Measurements from ENCODE around the gene CD207.
"Not testable (repeated sequence)": the region's sequence is repeated elsewhere in the genome, so short reads cannot be mapped to it uniquely, and the experiment has no call there.

The CD207 gene

DNA sequence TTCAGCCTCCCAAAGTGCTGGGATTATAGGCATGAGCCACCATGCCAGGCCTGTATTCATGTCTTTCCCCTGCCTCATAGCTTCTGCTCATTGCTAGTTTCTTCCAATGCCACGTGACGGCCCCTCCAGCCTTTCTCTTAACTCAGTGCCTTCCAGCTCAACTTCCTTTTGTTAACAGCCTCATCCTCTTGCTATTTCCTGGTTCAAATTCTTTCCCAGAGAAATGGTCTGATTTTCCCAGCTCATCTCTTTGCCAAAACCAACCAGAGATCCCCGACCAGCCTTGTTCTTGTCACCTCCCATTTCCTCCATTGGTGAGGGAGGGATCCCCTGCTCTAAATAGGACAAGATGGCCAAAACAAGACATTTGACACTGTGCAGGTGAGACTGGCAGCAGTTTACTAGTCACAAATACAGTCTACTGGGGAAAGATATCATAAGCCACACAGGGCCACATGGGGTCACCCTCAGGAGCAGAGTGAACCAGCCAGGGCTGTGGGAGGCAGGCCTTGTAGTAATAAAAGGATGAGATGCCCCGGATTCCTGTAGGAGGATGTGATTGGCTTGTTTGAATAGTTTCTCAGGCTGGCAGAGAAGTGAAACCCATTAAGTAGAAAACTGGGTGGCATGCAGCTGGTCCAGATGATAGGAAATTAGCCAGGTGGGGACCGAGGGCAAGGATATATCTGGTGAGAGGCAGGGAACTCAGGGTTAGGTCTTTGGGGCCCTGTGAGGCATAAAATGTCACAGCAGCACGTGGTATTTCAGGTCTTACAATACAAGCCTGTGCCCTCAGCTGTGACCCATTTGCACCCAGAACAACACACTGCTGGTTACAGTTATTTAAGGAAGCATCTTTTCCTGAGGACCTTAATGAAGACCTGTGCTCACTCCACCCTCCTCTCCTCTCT, 6.4 kb downstream of the CD207 start:
- DNase-seq: no peak

DNA sequence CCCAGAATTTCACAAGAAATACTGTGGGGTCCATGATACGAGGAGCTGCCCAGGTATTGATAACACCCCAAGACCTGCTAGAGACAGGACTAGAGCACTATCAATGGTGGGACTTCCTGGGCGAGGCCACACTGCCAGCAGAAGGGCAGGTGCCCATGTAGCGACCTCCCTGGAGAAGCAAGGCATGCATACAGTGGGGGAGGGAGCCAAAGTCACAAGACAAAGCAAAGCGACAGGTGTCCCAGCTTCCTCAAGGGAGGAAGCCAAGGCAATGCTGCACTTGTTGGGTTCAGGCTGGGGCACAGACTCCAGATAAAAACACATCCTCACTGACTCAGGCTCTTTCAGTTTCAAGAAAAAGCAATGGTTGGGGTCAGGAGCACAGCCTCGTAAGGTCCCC, 7.5 kb downstream of the CD207 start:
- DNase-seq: no peak

- DNase-seq: no peak
Measured at GRCh38 chr2:70827388-70827787, 8.2 kb downstream of the CD207 start.

DNA sequence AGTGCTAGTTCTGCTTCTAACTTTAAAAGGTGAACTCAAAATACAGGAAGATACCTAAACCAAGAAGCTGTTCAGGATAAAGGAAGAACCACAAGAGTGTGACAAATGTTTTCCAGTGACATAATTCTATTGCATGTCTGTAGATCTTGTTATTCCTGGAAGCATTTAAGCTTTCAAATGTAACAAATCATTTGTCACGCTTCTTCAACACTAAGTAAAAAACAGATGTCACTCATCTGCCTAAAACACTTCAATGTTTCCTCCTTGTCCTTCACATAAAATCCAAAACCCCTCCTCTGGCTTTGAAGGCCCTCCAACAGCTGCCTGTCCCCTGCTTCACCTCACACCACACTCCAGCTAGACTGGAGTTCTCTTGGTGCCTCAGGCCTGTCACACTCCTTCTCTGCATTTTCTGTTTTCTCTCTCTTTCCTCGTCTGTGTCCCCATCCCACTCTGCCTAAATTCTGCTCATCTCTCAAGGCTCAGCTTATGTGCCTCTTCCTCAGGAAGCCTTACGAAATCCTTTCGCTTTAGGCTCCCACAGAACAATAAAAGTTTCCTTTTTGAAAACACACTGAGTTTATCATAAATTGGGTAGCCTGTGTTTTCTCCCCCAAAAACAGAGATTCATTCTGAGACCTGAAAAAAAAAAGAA, 8.8 kb downstream of the CD207 start:
- DNase-seq: no peak

DNA sequence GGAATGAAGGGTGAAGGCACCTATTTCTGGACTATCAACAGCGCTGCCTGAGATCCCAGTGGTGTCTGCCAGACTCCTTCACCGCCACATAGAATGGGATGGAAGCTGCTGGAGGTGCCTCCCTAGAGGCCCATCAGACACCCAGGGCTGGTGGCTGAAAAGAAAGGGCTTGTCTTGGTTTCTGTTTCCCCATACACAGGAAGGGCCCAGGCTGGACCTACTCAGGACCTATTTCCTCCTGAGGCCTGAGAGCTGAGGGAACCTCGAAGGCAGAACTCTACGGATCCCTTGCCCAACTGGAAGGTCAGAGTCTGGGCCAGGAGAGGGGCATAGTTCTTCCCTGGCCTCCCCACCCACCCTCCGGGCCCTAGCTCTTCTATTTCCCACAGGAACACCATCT, 12.4 kb downstream of the CD207 start:
- no peak for DNase-seq

- no peak for DNase-seq
Measured at GRCh38 chr2:70822843-70823242, 12.8 kb downstream of the CD207 start.

GRCh38 chr2:70820499-70820898, 15.1 kb downstream of the CD207 start, which contains the start of gene CLEC4F:
Gene CLEC4F, minus strand, starts transcription at chr2:70820599. Its CDS starts 76 bp downstream, at chr2:70820523.
- DNase-seq: no peak

DNA sequence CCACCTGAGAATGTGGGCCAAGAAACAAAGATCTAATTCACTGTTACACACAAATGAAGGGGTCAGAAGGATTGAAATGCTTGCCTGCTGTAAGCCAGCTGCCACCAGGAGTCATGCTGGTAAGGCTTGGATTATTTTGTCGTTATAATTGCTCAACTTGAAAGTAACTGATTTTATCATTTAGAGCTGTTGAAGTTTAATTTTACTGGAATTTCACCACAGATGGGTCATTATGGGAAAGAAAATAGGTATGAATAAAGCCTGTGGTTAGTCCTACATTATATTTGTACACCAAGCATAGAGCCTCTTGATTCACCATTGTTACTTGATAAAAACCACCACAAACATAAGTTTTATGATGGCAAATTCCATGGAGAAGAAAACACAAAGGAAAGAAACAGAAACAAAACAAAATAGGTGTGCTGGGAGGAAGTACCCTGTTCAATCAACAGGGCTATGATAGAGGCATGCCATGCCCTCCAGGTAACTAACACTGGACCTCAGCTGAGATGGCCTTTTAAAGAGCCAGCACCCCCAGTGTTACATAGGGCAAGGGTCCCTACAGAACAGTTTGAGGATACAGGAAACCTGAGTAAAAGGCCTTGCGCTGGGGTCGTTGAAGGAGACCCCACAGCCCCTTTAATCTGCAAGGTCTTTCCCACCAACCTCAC, 18.2 kb downstream of the CD207 start:
- no peak for DNase-seq

GRCh38 chr2:70816726-70817125, 18.9 kb downstream of the CD207 start:
- no peak for DNase-seq

DNA sequence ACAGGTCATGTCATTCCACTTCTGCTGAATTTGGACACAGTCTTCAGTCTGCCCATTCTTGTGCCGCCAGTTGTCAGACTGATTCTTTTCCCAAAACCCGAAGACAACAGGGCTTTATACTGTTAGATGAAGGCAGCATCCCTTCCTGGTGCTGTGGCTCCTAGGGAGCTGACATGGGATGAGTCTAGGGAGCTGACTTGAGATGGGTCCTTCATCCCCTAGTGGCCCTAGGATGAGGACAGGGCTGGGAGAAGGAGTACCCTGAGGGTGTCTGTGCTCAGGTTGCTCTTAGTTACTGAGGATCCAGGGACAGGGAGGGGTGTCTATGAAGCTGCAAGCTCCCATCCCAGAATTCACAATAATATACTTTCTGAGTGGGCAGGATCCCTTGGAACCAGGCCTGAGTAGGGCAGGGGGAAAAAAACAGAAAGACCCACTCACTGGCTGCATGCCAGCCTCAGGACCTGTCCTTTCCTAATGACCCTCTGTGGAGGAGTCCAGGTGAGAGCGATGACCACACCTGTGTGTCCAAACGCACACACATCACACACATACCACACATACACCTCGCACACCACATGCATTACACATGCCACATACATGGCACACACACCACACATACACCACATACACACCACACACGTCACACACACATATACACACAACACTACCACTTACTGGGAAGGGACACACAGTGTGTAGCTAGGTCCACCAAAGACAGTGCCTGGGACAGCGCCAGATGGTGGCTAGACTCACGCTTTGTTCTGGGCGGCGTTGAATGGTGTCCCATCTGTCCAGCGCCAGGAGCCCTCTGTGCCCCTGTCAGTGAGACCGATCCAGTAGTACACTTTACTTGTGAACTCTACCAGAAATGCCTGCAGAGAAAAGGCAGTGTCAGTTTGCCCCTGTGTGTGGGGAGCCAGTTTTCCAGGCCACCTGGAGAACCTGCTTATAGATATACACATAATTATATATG, 26.3 kb downstream of the CD207 start:
- no peak for DNase-seq

DNA sequence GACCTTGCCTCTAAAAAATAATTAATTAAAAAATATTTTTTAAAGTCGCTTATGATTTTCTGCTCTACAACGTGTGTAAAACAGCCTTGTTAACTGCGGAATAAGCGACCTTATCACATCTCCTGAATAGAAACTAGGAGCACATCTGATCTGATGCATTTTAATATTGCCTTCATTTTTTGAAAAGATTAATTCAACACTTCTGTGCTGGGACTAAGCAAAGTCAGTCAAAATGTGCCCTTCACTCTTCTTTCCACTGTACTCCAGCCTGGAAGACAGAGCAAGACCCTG, 27.8 kb downstream of the CD207 start:
- no peak for DNase-seq

DNA sequence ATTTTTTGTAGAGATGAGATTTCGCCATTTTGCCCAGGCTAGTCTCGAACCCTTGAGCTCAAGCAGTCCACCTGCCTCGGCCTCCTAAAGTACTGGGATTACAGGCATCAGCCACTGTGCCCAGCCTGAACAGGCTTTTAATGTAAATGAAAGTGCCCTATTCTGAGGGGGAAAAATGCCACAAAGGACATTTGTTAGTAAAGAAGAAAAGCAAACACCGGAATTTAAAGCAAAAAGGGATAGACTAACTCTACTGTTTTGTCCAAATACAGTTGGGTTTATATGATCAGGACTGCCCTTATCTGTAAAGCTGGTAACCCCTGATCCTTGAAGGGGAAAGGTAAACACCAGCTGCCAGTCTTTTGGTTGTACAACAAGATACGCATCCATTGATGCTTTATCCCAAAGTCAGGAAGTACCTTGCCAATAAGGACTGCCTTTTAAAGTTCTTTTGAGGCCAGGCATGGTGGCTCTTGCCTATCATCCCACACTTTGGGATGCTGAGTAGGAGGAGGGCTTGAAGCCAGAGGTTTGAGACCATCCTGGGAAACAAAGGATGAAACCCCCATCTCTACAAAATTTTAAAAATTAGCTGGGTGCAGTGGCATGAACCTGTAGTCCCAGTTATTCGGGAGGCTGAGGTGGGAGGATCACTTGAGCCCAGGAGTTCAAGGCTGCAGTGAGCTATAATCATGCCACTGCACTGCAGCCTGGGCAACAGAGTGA, 28.4 kb downstream of the CD207 start:
- no peak for DNase-seq

DNA sequence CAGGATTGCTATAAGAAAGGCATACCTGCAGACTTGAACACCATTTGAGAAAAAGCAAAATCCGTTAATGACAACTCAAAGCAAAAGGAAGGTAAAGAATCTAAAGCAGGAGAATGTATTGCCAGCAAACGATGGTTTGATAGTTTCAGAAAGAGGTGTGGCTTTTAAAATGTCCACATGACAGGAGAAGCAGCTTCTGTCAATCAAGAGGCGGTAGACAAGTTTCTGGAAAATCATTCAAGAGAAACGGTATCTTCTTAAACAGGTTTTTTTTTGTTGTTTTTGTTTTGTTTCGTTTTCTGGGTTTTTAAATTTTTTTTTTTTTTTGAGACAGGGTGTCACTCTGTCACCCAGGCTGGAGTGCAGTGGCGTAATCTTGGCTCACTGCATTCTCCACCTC, 29.0 kb downstream of the CD207 start:
- DNase-seq: no peak

GRCh38 chr2:70806013-70806412, 29.6 kb downstream of the CD207 start:
- no peak for DNase-seq

GRCh38 chr2:70801607-70802263, 33.9 kb downstream of the CD207 start:
- DNase-seq: no peak

DNA sequence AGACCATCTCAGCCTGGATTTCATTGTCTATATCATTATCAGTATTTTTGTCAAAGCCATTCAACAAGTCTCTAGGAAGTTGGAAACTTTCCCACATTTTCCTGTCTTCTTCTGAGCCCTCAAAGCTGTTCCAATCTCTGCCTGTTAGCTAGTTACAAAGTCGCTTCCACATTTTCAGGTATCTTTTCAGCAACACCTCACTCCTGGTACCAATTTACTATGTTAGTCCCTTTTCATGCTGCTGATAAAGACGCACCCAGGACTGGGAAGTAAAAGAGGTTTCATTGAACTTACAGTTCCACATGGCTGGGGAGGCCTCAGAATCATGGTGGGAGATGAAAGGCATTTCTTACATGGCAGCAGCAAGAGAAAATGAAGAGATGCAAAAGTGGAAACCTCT, 35.9 kb downstream of the CD207 start:
- no peak for DNase-seq

DNA sequence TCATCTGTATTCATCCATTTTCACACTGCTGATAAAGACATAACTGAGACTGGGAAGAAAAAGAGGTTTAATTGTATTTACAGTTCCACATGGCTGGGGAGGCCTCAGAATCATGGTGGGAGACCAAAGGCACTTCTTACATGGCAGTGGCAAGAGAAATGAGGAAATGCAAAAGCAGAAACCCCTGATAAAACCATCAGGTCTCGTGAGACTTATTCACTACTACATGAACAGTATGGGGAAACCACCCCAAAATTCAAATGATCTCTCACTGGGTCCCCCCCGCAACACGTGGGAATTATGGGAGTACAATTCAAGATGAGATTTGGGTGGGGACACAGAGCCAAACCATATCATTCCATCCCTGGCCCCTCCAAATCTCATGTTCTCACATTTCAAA, 37.6 kb downstream of the CD207 start:
- DNase-seq: not testable (repeated sequence)

DNA sequence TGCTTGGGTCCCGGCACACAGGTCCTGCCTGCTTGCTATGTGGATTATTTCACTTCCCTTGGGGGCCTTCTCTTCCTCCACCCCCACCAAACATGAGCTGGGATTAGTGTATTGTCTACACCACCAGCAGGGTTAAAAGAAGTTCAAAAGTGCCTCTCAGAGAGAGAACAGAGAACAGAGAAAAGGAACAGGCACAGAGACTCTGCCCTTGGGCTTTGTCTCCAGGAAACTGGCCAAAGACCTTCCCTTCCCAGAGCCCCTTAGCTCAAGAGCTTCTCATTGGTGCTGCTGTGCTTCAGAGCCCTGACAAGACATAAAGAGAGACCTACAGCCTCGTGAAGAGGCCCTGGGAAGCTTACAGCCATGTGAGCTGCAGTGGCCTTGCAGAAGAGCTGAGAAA, 38.1 kb downstream of the CD207 start:
- DNase-seq: no peak

- no peak for DNase-seq
Measured at GRCh38 chr2:70796262-70796661, 39.4 kb downstream of the CD207 start.

- DNase-seq: no peak
Measured at GRCh38 chr2:70795164-70795995, 40.2 kb downstream of the CD207 start.

DNA sequence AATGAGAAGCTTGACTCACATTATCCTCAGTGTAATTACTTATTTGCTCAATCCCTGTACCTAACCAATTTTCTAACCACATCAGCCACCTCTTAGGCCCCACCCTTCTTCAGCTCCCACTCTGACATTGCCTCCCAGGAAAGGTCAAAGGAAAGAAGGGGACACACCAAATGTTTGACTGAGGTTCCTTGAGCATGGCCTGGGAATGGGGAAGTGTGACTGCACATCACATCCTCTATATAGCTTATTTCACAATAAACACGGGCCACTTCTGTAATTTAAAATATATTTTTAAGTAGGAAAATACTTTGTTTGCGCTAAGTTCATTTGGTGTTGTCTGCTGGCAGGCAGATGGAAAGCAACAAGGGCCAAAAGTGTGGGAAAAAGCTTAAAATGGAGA, 42.2 kb downstream of the CD207 start:
- no peak for DNase-seq
